Left lung (tissue), 10 donors: ENCODE data around the gene CYB5R4. TPM values are rescaled to one million over a fixed set of nuclear protein-coding genes. Genes with fewer than 3 reads are reported as not detected.

Experiments
- ATAC-seq: fragments of 200-7000 bp; cut with Tn5 transposase; one replicate; pipeline ENCODE4 v1.9.1; 2020; ENCODE audit warnings: moderate library complexity
- DNase-seq, 4 donors: peaks; one replicate each; pipeline ENCODE4 v3.0.0-alpha.2; 2013 to 2020
- H3K27ac ChIP-seq, 2 donors: fragments of 200-600 bp; sonication (generic) in 1 of 2; one replicate each; pipeline versions ENCODE4 v1.5.0 to v1.8.0; 2020 to 2021
- H3K27me3 ChIP-seq, 2 donors: fragments of 200-600 bp; sonication (generic) in 1 of 2; one replicate each; pipeline versions ENCODE4 v1.5.0 to v1.8.0; 2020 to 2021
- H3K36me3 ChIP-seq, 2 donors: fragments of 200-600 bp; sonication (generic) in 1 of 2; one replicate each; pipeline versions ENCODE4 v1.5.0 to v1.8.0; 2020 to 2021
- H3K4me1 ChIP-seq, 2 donors: fragments of 200-600 bp; one replicate each; pipeline ENCODE4 v1.8.0; 2021
- H3K4me3 ChIP-seq, 2 donors: fragments of 200-600 bp; sonication (generic) in 1 of 2; one replicate each; pipeline versions ENCODE4 v1.5.0 to v1.8.0; 2020 to 2021; ENCODE audit warnings: mild to moderate bottlenecking in 1 of 2
- H3K9me3 ChIP-seq, 2 donors: fragments of 200-600 bp; sonication (generic) in 1 of 2; one replicate each; pipeline versions ENCODE4 v1.5.0 to v1.8.0; 2020 to 2021
- intact Hi-C, 2 donors: fragments of 100-400 bp; cut with DNase I; formaldehyde crosslinking; loops; one replicate each; pipeline versions ENCODE4 v1.11.2 to v1.14.2; 2022
- polyA plus RNA-seq, 6 donors: library from polyadenylated mRNA; unstranded; fragments of 120-200 nt; gene quantifications; one replicate each; pipeline ENCODE4 v1.2.1, GENCODE V29; 2013; ENCODE audit not compliant: insufficient read length in 6 of 6
- total RNA-seq, 2 donors: library from RNA; stranded (reverse); fragmentation: NEBNext Ultra II Directional; extraction: Animal tissue kit (Norgen Biotek cat#: 25700); gene quantifications; one replicate each; pipeline ENCODE4 v1.2.1, GENCODE V29; 2021
- TF ChIP-seq, protein P1 (sequence below), 2 donors: fragments of 200-600 bp; sonication (generic) in 1 of 2; IDR thresholded peaks; one replicate each; pipeline versions ENCODE4 v1.5.0 to v1.8.0; 2021; ENCODE audit warnings: antibody characterized with exemption in 2 of 2
- donor health status: DM: no; HTN: yes; CAD: no.
- donor health status: DM: no; HTN: no; CAD: no.

Gene CYB5R4
- total and polyA plus RNA-seq, 8 donors, result 9.0 to 44.3 (median 12.9) TPM

- Histone ChIP-seq H3K27me3 (no peaks in the 10 kb centered on the region), H3K9me3 (no peaks in the 10 kb centered on the region), H3K27ac (no peak overlapping the region), H3K4me1 (no peaks in the 10 kb centered on the region), H3K36me3 (no peaks in the 10 kb centered on the region), H3K4me3 (no peak overlapping the region)
- intact Hi-C loops, result no loop called here
- TF ChIP-seq, protein P1, sequence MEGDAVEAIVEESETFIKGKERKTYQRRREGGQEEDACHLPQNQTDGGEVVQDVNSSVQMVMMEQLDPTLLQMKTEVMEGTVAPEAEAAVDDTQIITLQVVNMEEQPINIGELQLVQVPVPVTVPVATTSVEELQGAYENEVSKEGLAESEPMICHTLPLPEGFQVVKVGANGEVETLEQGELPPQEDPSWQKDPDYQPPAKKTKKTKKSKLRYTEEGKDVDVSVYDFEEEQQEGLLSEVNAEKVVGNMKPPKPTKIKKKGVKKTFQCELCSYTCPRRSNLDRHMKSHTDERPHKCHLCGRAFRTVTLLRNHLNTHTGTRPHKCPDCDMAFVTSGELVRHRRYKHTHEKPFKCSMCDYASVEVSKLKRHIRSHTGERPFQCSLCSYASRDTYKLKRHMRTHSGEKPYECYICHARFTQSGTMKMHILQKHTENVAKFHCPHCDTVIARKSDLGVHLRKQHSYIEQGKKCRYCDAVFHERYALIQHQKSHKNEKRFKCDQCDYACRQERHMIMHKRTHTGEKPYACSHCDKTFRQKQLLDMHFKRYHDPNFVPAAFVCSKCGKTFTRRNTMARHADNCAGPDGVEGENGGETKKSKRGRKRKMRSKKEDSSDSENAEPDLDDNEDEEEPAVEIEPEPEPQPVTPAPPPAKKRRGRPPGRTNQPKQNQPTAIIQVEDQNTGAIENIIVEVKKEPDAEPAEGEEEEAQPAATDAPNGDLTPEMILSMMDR (IDR thresholded peaks at IDR 0.05), result no peak
- no peak for DNase-seq
- no peak for ATAC-seq
These were observed 126.2 kb downstream of the CYB5R4 start for GRCh38 chr6:83985715-83986114.

DNA sequence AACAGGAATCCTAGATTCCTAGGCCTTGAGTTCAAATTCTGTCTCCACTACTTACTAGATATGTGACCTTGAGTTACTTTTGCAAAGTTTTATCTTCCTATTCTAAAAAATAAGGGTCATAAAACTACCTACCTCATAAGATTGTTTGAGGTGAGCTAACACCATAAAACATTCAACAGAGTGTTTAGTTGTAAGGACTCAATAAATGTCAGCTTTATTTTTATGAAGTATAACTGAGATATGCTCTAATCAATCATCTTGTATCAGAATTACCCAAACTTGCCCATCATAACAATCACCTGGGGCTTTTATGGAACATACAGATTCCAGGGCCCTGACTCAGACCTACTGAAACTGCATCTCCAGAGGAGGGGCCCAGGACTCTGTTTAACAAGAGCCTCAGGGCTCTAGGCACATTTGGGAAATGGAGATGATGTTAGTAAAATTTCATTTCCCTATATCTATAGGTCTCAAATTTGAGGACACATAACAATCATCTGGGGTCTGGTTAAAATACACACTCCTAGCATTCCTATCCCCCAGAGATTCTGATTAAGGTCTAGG lies 138.6 kb downstream of the CYB5R4 start:
- ATAC-seq (no peak), DNase-seq (no peak)
- H3K4me3 ChIP-seq, result no peak overlapping the region
- no peaks in the 10 kb centered on the region for H3K36me3 ChIP-seq
- no peak overlapping the region for H3K27ac ChIP-seq
- H3K27me3 ChIP-seq, result no peaks in the 10 kb centered on the region
- no peaks in the 10 kb centered on the region for H3K4me1 ChIP-seq
- intact Hi-C loops, result no loop called here
- H3K9me3 ChIP-seq, result no peaks in the 10 kb centered on the region
- TF ChIP-seq, protein P1 (IDR thresholded peaks at IDR 0.05), result no peak

DNA sequence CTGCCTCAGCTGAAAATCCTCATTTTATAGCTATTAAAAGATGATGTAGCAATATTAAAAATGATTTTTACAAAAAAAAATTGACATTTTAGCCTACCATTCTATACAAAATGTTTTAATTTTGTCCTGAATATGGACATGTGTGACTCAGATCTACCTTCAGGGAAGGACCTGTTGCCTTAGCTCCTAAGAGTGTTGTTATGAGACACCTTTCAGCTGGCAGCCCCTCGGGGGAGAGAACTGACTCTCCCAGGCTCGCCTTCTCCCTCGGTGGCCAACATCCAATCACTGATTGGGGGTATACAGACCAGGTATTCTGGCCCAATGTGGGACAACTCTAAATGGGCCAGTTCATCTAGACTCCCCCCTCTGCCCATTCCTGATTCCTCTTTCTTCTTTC lies 141.6 kb downstream of the CYB5R4 start:
- Histone ChIP-seq H3K9me3 (no peaks in the 10 kb centered on the region), H3K27me3 (no peaks in the 10 kb centered on the region), H3K36me3 (no peaks in the 10 kb centered on the region), H3K27ac (no peak overlapping the region), H3K4me1 (no peaks in the 10 kb centered on the region), H3K4me3 (no peak overlapping the region)
- TF ChIP-seq, protein P1 (IDR thresholded peaks at IDR 0.05), result no peak
- intact Hi-C loops, result no loop called here
- ATAC-seq, result no peak
- DNase-seq, result no peak

DNA sequence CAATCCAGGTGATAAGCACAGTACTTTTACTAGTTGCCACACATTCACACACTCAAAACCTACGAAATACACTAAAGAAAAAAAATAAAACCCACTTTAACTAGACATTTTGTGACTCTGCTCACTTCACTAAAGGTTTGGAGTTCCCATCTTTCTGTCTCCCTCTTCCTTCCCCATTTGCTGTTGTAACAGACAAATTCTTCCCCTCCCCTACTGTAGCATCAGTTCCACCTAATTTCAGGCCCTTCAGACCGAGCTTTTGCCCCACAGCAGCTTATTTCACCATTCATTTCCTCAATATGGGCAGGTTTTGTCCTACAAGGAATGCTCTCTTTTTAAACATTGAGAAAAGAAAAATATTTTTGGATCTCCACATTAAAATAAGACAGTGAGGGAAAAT lies 142.7 kb downstream of the CYB5R4 start:
- Histone ChIP-seq H3K36me3 (no peaks in the 10 kb centered on the region), H3K4me3 (no peak overlapping the region), H3K27me3 (no peaks in the 10 kb centered on the region), H3K4me1 (no peaks in the 10 kb centered on the region), H3K27ac (no peak overlapping the region), H3K9me3 (no peaks in the 10 kb centered on the region)
- DNase-seq, result no peak
- TF ChIP-seq, protein P1 (IDR thresholded peaks at IDR 0.05), result no peak
- no peak for ATAC-seq
- intact Hi-C loops, result no loop called here

DNA sequence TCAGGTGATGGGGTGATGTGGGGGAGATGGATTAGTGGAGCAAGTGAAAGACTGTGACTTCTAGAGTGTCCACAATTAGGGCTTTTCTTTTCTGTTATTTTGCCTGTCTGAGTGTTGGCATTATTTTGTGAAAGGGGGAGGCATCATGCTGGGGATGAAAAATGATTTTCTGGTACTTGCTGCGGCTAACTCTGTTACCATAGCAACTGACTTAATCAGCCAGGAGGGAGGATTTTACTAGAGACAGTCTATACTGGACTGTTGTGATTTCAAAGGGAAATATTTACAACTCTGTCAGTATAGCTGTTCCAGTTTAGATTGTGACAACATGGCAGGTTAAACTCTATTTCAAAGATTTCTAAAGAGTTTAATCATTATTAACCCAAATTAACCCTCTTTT lies 143.6 kb downstream of the CYB5R4 start:
- ATAC-seq (no peak), DNase-seq (no peak)
- H3K4me1 ChIP-seq, result no peaks in the 10 kb centered on the region
- no peaks in the 10 kb centered on the region for H3K27me3 ChIP-seq
- TF ChIP-seq, protein P1 (IDR thresholded peaks at IDR 0.05), result no peak
- no peak overlapping the region for H3K4me3 ChIP-seq
- no peaks in the 10 kb centered on the region for H3K36me3 ChIP-seq
- intact Hi-C loops, result no loop called here
- H3K27ac ChIP-seq, result no peak overlapping the region
- no peaks in the 10 kb centered on the region for H3K9me3 ChIP-seq
